HG03342 (cell line): Measurements from ENCODE around the gene DLX1.
A peak's percentile ranks its signal among the peaks of the same experiment; 100 is the strongest.
"Not testable (repeated sequence)": the region's sequence is repeated elsewhere in the genome, so short reads cannot be mapped to it uniquely, and the experiment has no call there.

Experiments
- ATAC-seq: cut with Tn5 transposase; IDR thresholded peaks from one replicate; pipeline ENCODE4 v1.9.1; 2021; ENCODE audit warnings: mild to moderate bottlenecking, moderate library complexity; ENCODE audit not compliant: unreplicated experiment

Gene DLX1

GRCh38 chr2:172085460-172086159, at the start of gene DLX1:
Gene DLX1, plus strand, starts transcription at chr2:172085507. Its CDS starts 171 bp downstream, at chr2:172085678.
- ATAC-seq: peak; percentile 16

DNA sequence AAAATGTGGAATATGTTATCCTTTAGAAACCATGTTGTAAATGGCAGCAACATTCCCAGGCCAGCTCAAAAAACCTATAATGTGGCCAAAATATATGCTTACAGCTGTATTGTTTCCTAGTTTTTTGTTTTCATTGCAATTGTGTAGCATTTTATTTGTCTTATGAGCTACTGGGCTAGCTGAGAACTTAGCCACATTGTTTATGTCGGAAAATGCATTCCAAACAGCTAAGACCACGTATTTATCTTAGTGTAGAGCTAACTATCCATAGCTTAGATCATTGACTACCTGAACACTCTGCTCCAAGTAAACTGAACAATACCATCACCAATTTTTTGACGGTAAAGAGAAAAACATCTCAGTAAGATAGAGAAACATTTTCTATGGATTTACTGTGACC, 47.2 kb upstream of the DLX1 start:
- ATAC-seq: no peak

DNA sequence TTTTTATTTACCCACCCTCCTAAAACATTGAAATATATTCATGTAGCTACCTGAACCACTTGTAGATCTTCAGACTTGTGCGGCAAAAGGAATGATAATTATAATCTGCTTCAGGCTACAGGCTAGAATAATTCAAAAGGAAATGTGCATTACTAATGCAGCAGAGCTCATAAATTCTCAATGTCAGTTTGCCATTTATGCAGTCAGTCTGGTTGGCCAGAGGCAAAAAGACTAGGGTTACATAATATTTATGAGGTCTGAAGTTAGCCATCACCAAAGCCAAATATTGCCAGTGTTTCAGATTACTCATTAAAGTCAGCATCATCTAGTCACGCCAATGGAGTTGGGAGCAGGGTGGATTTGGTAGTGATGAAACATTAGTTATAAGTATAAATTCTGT, 46.7 kb upstream of the DLX1 start:
- no peak for ATAC-seq

GRCh38 chr2:172039011-172039704, 46.1 kb upstream of the DLX1 start:
- ATAC-seq: no peak

DNA sequence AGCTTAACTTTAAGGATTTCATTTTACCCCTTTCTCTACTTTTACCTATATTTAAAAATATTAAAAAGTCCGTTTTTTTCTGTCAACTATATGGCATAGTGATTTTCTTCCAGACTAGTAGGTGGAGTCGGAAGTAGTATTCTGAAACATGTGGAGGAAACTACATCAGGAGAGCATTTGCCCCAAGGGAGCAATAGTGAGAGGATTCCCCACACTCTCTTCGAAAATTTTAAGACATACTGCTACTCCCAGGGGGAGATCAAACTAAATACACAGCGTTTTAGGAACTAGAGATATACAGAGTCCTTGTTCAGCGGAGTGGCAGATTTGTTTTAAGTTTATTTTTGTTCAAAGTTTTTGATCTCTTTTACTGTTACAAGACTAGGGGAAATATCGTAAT, 45.0 kb upstream of the DLX1 start:
- no peak for ATAC-seq

GRCh38 chr2:172046080-172046678, 39.1 kb upstream of the DLX1 start:
- ATAC-seq: no peak

- ATAC-seq: no peak
Measured at GRCh38 chr2:172046866-172047565, 38.3 kb upstream of the DLX1 start.

- ATAC-seq: no peak
Measured at GRCh38 chr2:172047566-172048507, 37.5 kb upstream of the DLX1 start.

DNA sequence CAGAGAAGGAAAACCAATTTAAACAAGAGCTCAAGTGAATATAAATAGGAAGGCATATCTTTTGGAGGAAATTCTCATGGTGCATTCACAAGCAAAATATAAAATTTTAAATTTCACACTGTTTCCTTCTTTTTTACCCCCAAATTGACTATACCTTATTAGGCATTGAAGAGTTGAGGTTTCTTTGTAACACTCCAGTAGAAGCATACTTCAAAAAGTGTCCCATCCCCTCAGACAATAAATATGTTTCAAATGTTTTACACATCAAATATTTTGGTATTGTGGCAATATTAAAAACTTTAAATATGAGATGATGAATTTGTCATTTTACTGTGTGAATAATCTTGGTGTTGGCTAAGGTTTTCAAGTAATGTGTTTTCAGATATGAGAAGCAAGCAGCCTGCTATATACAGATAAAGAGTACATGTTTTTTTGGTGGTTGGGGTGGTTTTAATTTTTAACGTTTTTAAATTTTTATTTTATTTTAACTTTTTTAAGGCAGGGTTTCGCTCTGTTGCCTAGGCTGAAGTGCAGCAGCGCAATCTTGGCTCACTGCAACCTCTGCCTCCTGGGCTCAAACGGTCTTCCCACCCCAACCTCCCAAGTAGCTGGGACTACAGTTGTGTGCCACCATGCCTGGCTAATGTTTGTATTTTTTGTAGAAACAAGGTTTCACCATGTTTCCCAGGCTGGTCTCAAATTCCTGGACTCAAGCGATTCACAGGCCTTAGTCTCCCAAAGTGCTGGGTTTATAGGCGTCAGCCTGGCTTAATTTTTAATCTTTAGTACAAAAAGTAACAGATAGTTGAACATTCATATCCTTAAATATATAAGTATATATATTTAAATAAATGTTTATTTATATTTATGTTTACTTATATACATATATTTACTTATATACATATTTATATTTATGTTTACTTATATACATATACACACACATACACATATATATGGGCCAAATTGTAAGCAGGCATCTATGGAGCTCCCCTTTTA, 36.5 kb upstream of the DLX1 start:
- no peak for ATAC-seq

GRCh38 chr2:172049567-172050120, 35.7 kb upstream of the DLX1 start:
- no peak for ATAC-seq

GRCh38 chr2:172050479-172051125, 34.7 kb upstream of the DLX1 start:
- no peak for ATAC-seq

GRCh38 chr2:172052000-172052983, 33.0 kb upstream of the DLX1 start:
- ATAC-seq: no peak

DNA sequence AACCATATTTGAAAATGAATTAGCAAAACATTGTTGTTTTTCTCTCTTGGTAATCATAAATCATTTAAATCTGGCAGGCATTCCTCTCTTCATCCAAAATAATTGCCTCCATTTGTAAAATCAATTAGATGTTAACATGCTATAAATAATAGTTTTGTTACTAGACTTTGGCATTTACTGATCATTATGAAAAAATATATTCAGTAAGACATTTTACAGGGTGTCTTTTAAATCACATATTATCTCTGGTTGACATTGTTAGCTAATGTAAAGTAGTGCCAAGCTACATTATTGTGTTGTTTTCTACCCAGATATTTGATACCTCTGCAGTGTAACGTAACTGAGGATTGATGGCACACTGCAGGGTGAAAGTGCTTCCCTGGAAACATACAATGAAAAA, 31.8 kb upstream of the DLX1 start:
- ATAC-seq: no peak

- ATAC-seq: no peak
Measured at GRCh38 chr2:172056293-172056692, 29.0 kb upstream of the DLX1 start.

- ATAC-seq: no peak
Measured at GRCh38 chr2:172058660-172059059, 26.6 kb upstream of the DLX1 start.

- not testable (repeated sequence) for ATAC-seq
Measured at GRCh38 chr2:172060118-172060517, 25.2 kb upstream of the DLX1 start.

DNA sequence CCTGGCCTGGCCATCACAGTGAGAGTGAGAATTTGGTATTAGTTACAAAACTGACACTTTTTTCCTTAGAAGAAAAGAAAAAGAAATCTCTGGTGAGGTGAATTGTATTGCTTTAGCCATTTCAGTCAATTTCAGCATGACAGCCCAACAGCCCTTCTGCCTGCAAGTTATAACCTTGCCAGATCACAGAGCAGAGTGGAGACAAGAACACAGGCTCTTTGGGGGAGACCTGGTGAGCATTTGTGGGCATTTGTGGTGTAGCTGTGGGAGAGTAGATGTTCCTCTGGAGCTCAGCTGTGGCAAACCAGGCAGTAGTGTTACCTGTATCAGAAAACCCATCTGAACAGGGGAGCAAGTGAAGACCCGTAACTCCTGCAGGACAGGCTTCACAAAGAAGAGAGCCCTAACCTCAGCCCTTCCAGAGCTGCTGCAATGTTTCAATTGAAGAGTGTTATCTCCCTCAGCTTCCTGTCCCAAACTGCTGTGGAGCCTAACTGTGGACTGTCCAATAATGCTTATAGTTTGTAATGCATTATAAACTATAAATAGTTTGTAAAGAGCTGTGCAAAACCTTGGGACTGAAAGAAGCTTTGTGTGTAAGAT, 22.8 kb upstream of the DLX1 start:
- ATAC-seq: no peak
